CD14-positive monocyte (primary cell): ENCODE results near the gene FTHL17. TPM values are rescaled to one million over a fixed set of nuclear protein-coding genes. Genes with fewer than 3 reads are reported as not detected.

ENCODE experiments used
- DNase-seq, 3 donors: peaks; one replicate each; pipeline ENCODE4 v3.0.0-alpha.2; 2011 to 2022
- H2AFZ ChIP-seq: 2 replicates; pipeline ENCODE4 v1.6.0; 2012; ENCODE audit warnings: mild to moderate bottlenecking, low read depth, low read length, inconsistent platforms; ENCODE audit not compliant: insufficient read depth, poor library complexity, severe bottlenecking
- H3K27ac ChIP-seq, 2 donors: 1 replicate in 1 of 2; 2 replicates in 1 of 2; pipeline ENCODE4 v1.5.1; 2012 to 2013; ENCODE audit warnings: low read length in 2 of 2, control low read depth in 1 of 2, inconsistent platforms in 1 of 2, low read depth in 1 of 2, mild to moderate bottlenecking in 1 of 2
- H3K27me3 ChIP-seq, 2 donors: one replicate each; pipeline versions ENCODE4 v1.6.0 to v1.6.1; 2011 to 2013; ENCODE audit warnings: low read length in 2 of 2; ENCODE audit not compliant: control insufficient read depth in 2 of 2, insufficient read depth in 2 of 2
- H3K36me3 ChIP-seq, 2 donors: replicated peaks in 1 of 2; 1 replicate in 1 of 2; 2 replicates in 1 of 2; pipeline versions ENCODE4 v1.5.1 to v1.6.1; 2012 to 2013; ENCODE audit warnings: low read length in 2 of 2, control low read depth in 1 of 2, inconsistent platforms in 1 of 2, mild to moderate bottlenecking in 1 of 2; ENCODE audit not compliant: insufficient read depth in 2 of 2, control insufficient read depth in 1 of 2
- H3K4me1 ChIP-seq, 2 donors: 1 replicate in 1 of 2; 2 replicates in 1 of 2; pipeline versions ENCODE4 v1.5.1 to v1.6.1; 2012 to 2013; ENCODE audit warnings: low read length in 2 of 2, control low read depth in 1 of 2, inconsistent platforms in 1 of 2, mild to moderate bottlenecking in 1 of 2, moderate library complexity in 1 of 2; ENCODE audit not compliant: insufficient read depth in 2 of 2, control insufficient read depth in 1 of 2
- H3K4me2 ChIP-seq: replicated peaks from 2 replicates; pipeline ENCODE3; 2012; ENCODE audit warnings: low read length, moderate library complexity, mild to moderate bottlenecking; ENCODE audit not compliant: poor library complexity, severe bottlenecking; ENCODE audit errors: extremely low read depth
- H3K4me3 ChIP-seq, 3 experiments: fragments of 200-600 bp in 1 of 3; sonication (generic) in 1 of 3; replicated peaks in 1 of 3; 1 replicate in 2 of 3; 2 replicates in 1 of 3; pipeline ENCODE4 v1.5.1; 2011 to 2013; ENCODE audit warnings: low read length in 3 of 3, mild to moderate bottlenecking in 3 of 3, control low read depth in 2 of 3, low read depth in 2 of 3, inconsistent platforms in 1 of 3, moderate library complexity in 1 of 3
- H3K79me2 ChIP-seq: 2 replicates; pipeline ENCODE4 v1.6.0; 2012; ENCODE audit warnings: mild to moderate bottlenecking, control low read depth, inconsistent platforms, low read length, moderate library complexity; ENCODE audit not compliant: insufficient read depth
- H3K9ac ChIP-seq: 2 replicates; pipeline ENCODE4 v1.6.0; 2017; ENCODE audit warnings: low read length, mild to moderate bottlenecking; ENCODE audit not compliant: insufficient read depth, poor library complexity, severe bottlenecking
- H3K9me3 ChIP-seq, 2 donors: replicated peaks in 1 of 2; 1 replicate in 1 of 2; 2 replicates in 1 of 2; pipeline versions ENCODE4 v1.5.1 to v1.6.1; 2012 to 2013; ENCODE audit warnings: low read length in 2 of 2, control low read depth in 1 of 2; ENCODE audit not compliant: control insufficient read depth in 1 of 2, insufficient read depth in 1 of 2
- H4K20me1 ChIP-seq: 2 replicates; pipeline ENCODE4 v1.6.0; 2012; ENCODE audit warnings: mild to moderate bottlenecking, low read length, control low read depth, moderate library complexity; ENCODE audit not compliant: insufficient read depth
- H3K27ac Mint-ChIP-seq, 7 donors: one replicate each; pipeline ENCODE4 v1.8.0; 2020; ENCODE audit warnings: mild to moderate bottlenecking in 7 of 7, mixed read lengths in 7 of 7, moderate library complexity in 6 of 7, inconsistent platforms in 2 of 7
- H3K27me3 Mint-ChIP-seq, 3 donors: one replicate each; pipeline ENCODE4 v1.8.0; 2021 to 2022; ENCODE audit warnings: low read depth in 3 of 3, mild to moderate bottlenecking in 3 of 3, mixed read lengths in 3 of 3, moderate library complexity in 3 of 3, inconsistent platforms in 1 of 3
- H3K36me3 Mint-ChIP-seq, 2 donors: one replicate each; pipeline ENCODE4 v1.8.0; 2020; ENCODE audit warnings: mixed read lengths in 2 of 2, inconsistent platforms in 1 of 2, mild to moderate bottlenecking in 1 of 2
- H3K4me1 Mint-ChIP-seq: one replicate; pipeline ENCODE4 v1.8.0; 2020; ENCODE audit warnings: mild to moderate bottlenecking, mixed read lengths
- H3K4me3 Mint-ChIP-seq, 2 donors: one replicate each; pipeline ENCODE4 v1.8.0; 2020; ENCODE audit warnings: mild to moderate bottlenecking in 2 of 2, mixed read lengths in 2 of 2, moderate library complexity in 1 of 2
- H3K9me3 Mint-ChIP-seq, 7 donors: one replicate each; pipeline ENCODE4 v1.8.0; 2020 to 2022; ENCODE audit warnings: mixed read lengths in 7 of 7, mild to moderate bottlenecking in 6 of 7, moderate library complexity in 6 of 7, inconsistent platforms in 2 of 7
- WGBS: methylation state at CpG from one replicate; pipeline ENCODE4 v1.1.5; 2013; ENCODE audit warnings: missing lambda C conversion rate; ENCODE audit not compliant: insufficient coverage; 5-methylcytosine and 5-hydroxymethylcytosine counted together
- intact Hi-C, 2 donors: fragments of 100-400 bp; cut with micrococcal nuclease; formaldehyde crosslinking; loops; one replicate each; pipeline versions ENCODE4 v1.15.0 to v1.15.1; 2023
- polyA plus RNA-seq, 3 donors: library from polyadenylated mRNA; depleted of rRNA in 1 of 3; unstranded in 2 of 3; stranded (reverse) in 1 of 3; fragments of 300-500 nt in 2 of 3; fragments of >200 nt in 1 of 3; fragmentation: Illumina TruSeq in 2 of 3; gene quantifications; 1 replicate in 2 of 3; 2 replicates in 1 of 3; pipeline ENCODE4 v1.2.3, GENCODE V29; 2012 to 2021
- TF ChIP-seq, protein P1 (sequence below): fragments of 200-600 bp; IDR thresholded peaks from one replicate; pipeline ENCODE4 v1.8.0; 2022; ENCODE audit warnings: antibody characterized with exemption, mild to moderate bottlenecking

Gene FTHL17
- polyA plus RNA-seq, 3 donors, result not detected

DNA sequence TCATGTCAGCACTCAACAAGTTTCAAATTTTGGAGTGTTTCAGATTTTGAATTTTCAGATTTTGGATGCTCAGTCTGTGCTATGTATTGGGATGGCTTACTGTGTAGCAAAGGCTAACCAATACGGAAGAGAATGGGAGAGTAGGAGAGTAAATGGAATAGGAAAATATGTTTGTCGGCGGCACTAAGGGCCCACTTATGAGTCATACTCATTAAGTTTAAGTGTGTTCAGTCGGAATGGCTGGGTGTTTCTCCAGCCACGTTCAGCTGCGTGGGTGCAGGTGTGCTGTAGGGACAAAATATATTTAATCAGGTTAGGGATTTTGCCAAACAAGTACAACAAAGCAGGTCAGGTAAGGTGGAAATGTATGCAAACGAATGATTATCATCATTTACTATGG, 13.6 kb downstream of the FTHL17 start:
- no peaks in the 10 kb centered on the region for H3K36me3 ChIP-seq
- H3K27ac Mint-ChIP-seq, result no peak overlapping the region
- intact Hi-C loops, result no loop called here
- no peaks in the 10 kb centered on the region for H3K9me3 ChIP-seq
- no peak overlapping the region for H3K4me3 ChIP-seq
- peaks cover 0 to 2% (median 0%) of the 10 kb centered on the region in 7 donors for H3K9me3 Mint-ChIP-seq
- no peak overlapping the region for H2AFZ ChIP-seq
- WGBS, result 100% methylated on average over 2 of the region's 7 CpGs
- H4K20me1 ChIP-seq, result no peaks in the 10 kb centered on the region
- no peak overlapping the region for H3K4me3 Mint-ChIP-seq
- DNase-seq, result no peak
- H3K27me3 ChIP-seq, result no peaks in the 10 kb centered on the region
- H3K9ac ChIP-seq, result no peak overlapping the region
- H3K4me1 Mint-ChIP-seq, result no peaks in the 10 kb centered on the region
- H3K27ac ChIP-seq, result no peak overlapping the region
- H3K4me2 ChIP-seq, result no peak overlapping the region
- no peaks in the 10 kb centered on the region for H3K4me1 ChIP-seq
- TF ChIP-seq, protein P1, sequence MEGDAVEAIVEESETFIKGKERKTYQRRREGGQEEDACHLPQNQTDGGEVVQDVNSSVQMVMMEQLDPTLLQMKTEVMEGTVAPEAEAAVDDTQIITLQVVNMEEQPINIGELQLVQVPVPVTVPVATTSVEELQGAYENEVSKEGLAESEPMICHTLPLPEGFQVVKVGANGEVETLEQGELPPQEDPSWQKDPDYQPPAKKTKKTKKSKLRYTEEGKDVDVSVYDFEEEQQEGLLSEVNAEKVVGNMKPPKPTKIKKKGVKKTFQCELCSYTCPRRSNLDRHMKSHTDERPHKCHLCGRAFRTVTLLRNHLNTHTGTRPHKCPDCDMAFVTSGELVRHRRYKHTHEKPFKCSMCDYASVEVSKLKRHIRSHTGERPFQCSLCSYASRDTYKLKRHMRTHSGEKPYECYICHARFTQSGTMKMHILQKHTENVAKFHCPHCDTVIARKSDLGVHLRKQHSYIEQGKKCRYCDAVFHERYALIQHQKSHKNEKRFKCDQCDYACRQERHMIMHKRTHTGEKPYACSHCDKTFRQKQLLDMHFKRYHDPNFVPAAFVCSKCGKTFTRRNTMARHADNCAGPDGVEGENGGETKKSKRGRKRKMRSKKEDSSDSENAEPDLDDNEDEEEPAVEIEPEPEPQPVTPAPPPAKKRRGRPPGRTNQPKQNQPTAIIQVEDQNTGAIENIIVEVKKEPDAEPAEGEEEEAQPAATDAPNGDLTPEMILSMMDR, result no peak
- H3K79me2 ChIP-seq, result no peaks in the 10 kb centered on the region
- no peaks in the 10 kb centered on the region for H3K27me3 Mint-ChIP-seq
- H3K36me3 Mint-ChIP-seq, result no peaks in the 10 kb centered on the region

DNA sequence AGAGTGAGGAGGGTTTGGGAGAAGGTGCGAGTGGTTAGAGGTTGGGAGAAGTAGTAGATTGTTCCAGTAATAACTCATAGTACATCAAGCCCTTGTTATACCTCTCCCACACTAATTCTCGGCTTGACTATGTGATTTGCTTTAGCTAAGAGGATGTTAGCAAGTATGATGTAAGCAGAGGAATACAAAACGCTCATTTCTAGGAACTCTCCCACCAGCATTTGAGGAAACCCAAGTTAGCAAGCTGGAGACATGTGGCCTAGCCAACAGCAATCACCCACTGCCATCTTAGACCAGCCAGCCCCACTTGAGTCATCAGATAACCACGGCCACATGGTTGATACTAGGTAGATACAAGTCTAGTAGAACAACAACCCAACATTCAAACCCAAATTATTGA, 14.2 kb downstream of the FTHL17 start:
- Histone ChIP-seq H3K4me2 (no peak overlapping the region), H3K36me3 (no peaks in the 10 kb centered on the region), H3K4me3 (no peak overlapping the region), H3K79me2 (no peaks in the 10 kb centered on the region), H3K27ac (no peak overlapping the region), H3K9ac (no peak overlapping the region), H3K9me3 (no peaks in the 10 kb centered on the region), H4K20me1 (no peaks in the 10 kb centered on the region), H3K27me3 (no peaks in the 10 kb centered on the region), H2AFZ (no peak overlapping the region), H3K4me1 (no peaks in the 10 kb centered on the region)
- Mint-ChIP-seq H3K36me3 (no peaks in the 10 kb centered on the region), H3K4me3 (no peak overlapping the region), H3K9me3 (peaks cover 0 to 2% (median 0%) of the 10 kb centered on the region in 7 donors), H3K27me3 (no peaks in the 10 kb centered on the region), H3K27ac (no peak overlapping the region), H3K4me1 (no peaks in the 10 kb centered on the region)
- no CpG with 5 or more reads among the region's 4 CpGs for WGBS
- intact Hi-C loops, result no loop called here
- TF ChIP-seq, protein P1, result no peak
- DNase-seq, result no peak
